Keratinocyte (primary cell): Measurements from ENCODE around the gene TPCN2. TPM values are rescaled to one million over a fixed set of nuclear protein-coding genes. Genes with fewer than 3 reads are reported as not detected.

ENCODE experiments used
- DNase-seq: peaks from one replicate; pipeline ENCODE4 v3.0.0-alpha.2; 2011; ENCODE audit warnings: low read depth, missing footprints, low spot score
- FAIRE-seq: peaks from 2 replicates; lab custom pipeline; 2011; peaks lifted over from hg19 to GRCh38; lab: Jason Lieb, UNC
- H2AFZ ChIP-seq: 2 replicates; pipeline ENCODE4 v1.6.0; 2012; ENCODE audit warnings: low read length, control low read depth, inconsistent platforms; ENCODE audit not compliant: control insufficient read depth
- H3K27ac ChIP-seq: 2 replicates; pipeline ENCODE4 v1.5.1; 2011; ENCODE audit warnings: low read length; ENCODE audit not compliant: control insufficient read depth, insufficient read depth
- H3K27me3 ChIP-seq: 3 replicates; pipeline ENCODE4 v1.6.0; 2011; ENCODE audit warnings: low read length; ENCODE audit not compliant: control insufficient read depth, insufficient read depth; ENCODE audit errors: extremely low read depth
- H3K36me3 ChIP-seq, 2 experiments: 2 replicates in 1 of 2; 3 replicates in 1 of 2; pipeline ENCODE4 v1.5.1; 2011; ENCODE audit warnings: low read length in 2 of 2, mild to moderate bottlenecking in 1 of 2; ENCODE audit not compliant: control insufficient read depth in 2 of 2, insufficient read depth in 2 of 2; ENCODE audit errors: extremely low read depth in 1 of 2
- H3K4me1 ChIP-seq: 3 replicates; pipeline ENCODE4 v1.5.1; 2011; ENCODE audit warnings: low read length; ENCODE audit not compliant: control insufficient read depth, insufficient read depth; ENCODE audit errors: extremely low read depth
- H3K4me2 ChIP-seq: 3 replicates; pipeline ENCODE4 v1.6.0; 2011; ENCODE audit warnings: low read depth, low read length; ENCODE audit not compliant: control insufficient read depth, insufficient read depth; ENCODE audit errors: extremely low read depth
- H3K4me3 ChIP-seq, 3 experiments: fragments of 200-600 bp in 1 of 3; sonication (generic) in 1 of 3; 2 replicates in 2 of 3; 3 replicates in 1 of 3; pipeline ENCODE4 v1.5.1; 2011 to 2016; ENCODE audit warnings: low read length in 3 of 3, mild to moderate bottlenecking in 3 of 3, control low read depth in 2 of 3, inconsistent platforms in 1 of 3, low read depth in 1 of 3, mixed read lengths in 1 of 3, mixed run types in 1 of 3, moderate library complexity in 1 of 3; ENCODE audit not compliant: control insufficient read depth in 2 of 3, insufficient read depth in 2 of 3; ENCODE audit errors: extremely low read depth in 1 of 3
- H3K79me2 ChIP-seq: 2 replicates; pipeline ENCODE4 v1.6.0; 2012; ENCODE audit warnings: low read length; ENCODE audit not compliant: control insufficient read depth, insufficient read depth
- H3K9ac ChIP-seq: 3 replicates; pipeline ENCODE4 v1.6.0; 2011; ENCODE audit warnings: low read length; ENCODE audit not compliant: control insufficient read depth, insufficient read depth; ENCODE audit errors: extremely low read depth
- H3K9me1 ChIP-seq: 3 replicates; pipeline ENCODE4 v1.6.0; 2011; ENCODE audit warnings: low read length; ENCODE audit not compliant: control insufficient read depth, insufficient read depth; ENCODE audit errors: extremely low read depth
- H3K9me3 ChIP-seq: 2 replicates; pipeline ENCODE4 v1.5.1; 2012; ENCODE audit warnings: low read depth, low read length; ENCODE audit not compliant: control insufficient read depth
- H4K20me1 ChIP-seq: 3 replicates; pipeline ENCODE4 v1.6.0; 2011; ENCODE audit warnings: low read length; ENCODE audit not compliant: control insufficient read depth, insufficient read depth; ENCODE audit errors: extremely low read depth
- CTCF ChIP-seq, 3 experiments: IDR thresholded peaks in 1 of 3; conservative IDR thresholded peaks in 1 of 3; optimal IDR thresholded peaks in 1 of 3; 2 replicates in 2 of 3; 3 replicates in 1 of 3; pipeline versions ENCODE3 to v1.5.1; 2011; ENCODE audit warnings: low read length in 3 of 3, mild to moderate bottlenecking in 3 of 3, moderate library complexity in 2 of 3, control low read depth in 1 of 3, inconsistent platforms in 1 of 3; ENCODE audit not compliant: insufficient read depth in 2 of 3; ENCODE audit errors: extremely low read depth in 1 of 3
- EZH2 ChIP-seq: IDR thresholded peaks from one replicate; pipeline ENCODE4 v1.6.1; 2012; ENCODE audit warnings: inconsistent platforms, mild to moderate bottlenecking, low read length, moderate library complexity
- dilution Hi-C: fragments of 300-500 bp; cut with MboI; formaldehyde crosslinking; loops from one replicate; pipeline ENCODE4 v1.7.0; 2020; ENCODE audit warnings: low sequenced_read_pairs; ENCODE audit not compliant: extremely low pct_ligation_motif_present
- polyA plus RNA-seq, 5 experiments: library from polyadenylated mRNA; depleted of rRNA in 3 of 5; stranded (reverse) in 3 of 5; stranded (forward) in 1 of 5; unstranded in 1 of 5; fragments of >200 nt; gene quantifications; 1 replicate in 1 of 5; 2 replicates in 3 of 5; 3 replicates in 1 of 5; pipeline versions ENCODE4 v1.2.1 to v1.2.3, GENCODE V29; 2011 to 2012; ENCODE audit warnings: missing spikeins in 2 of 5, low read depth in 1 of 5, low replicate concordance in 1 of 5

The TPCN2 gene
- polyA plus RNA-seq, 1 donor (not counting 4 experiments of a cell fraction or from before 2014, with no cell fraction given): 7.7 TPM

- FAIRE-seq: no peak
- dilution Hi-C loops: no loop called here
Observed at GRCh38 chr11:69024509-69024908, 24.2 kb upstream of the TPCN2 start.

GRCh38 chr11:69027704-69028372, 20.9 kb upstream of the TPCN2 start:
- H3K4me3 ChIP-seq: no peak overlapping the region
- H3K27me3 ChIP-seq: no peaks in the 10 kb centered on the region
- H3K27ac ChIP-seq: no peak overlapping the region
- no peaks in the 10 kb centered on the region for H3K9me3 ChIP-seq
- H3K79me2 ChIP-seq: no peaks in the 10 kb centered on the region
- TF ChIP-seq EZH2 (no peak), CTCF (optimal IDR thresholded peaks at IDR 0.05 in 1 of 3, IDR thresholded peaks at IDR 0.05 in 1 of 3, conservative IDR thresholded peaks at IDR 0.05 in 1 of 3; ENCODE audit: extremely low read depth in 1 of 3, insufficient read depth in 2 of 3, low read length in 3 of 3) (no peak)
- no peak overlapping the region for H3K4me2 ChIP-seq
- no peaks in the 10 kb centered on the region for H3K4me1 ChIP-seq
- H3K36me3 ChIP-seq: no peaks in the 10 kb centered on the region
- H4K20me1 ChIP-seq: no peaks in the 10 kb centered on the region
- DNase-seq: no peak
- H3K9me1 ChIP-seq: no peaks in the 10 kb centered on the region
- dilution Hi-C loops: no loop called here
- no peak for FAIRE-seq
- no peak overlapping the region for H3K9ac ChIP-seq
- H2AFZ ChIP-seq: no peak overlapping the region

More at GRCh38 chr11:69024509-69024908, 24.2 kb upstream of the TPCN2 start:
- Histone ChIP-seq H3K27ac (no peak overlapping the region), H3K9me3 (no peaks in the 10 kb centered on the region), H3K4me3 (no peak overlapping the region), H3K9me1 (no peaks in the 10 kb centered on the region), H4K20me1 (no peaks in the 10 kb centered on the region), H3K36me3 (no peaks in the 10 kb centered on the region), H2AFZ (no peak overlapping the region), H3K9ac (no peak overlapping the region), H3K4me2 (no peak overlapping the region), H3K4me1 (no peaks in the 10 kb centered on the region), H3K79me2 (no peaks in the 10 kb centered on the region), H3K27me3 (peaks cover under 1% of the 10 kb centered on the region)
- no peak for TF ChIP-seq CTCF (optimal IDR thresholded peaks at IDR 0.05 in 1 of 3, IDR thresholded peaks at IDR 0.05 in 1 of 3, conservative IDR thresholded peaks at IDR 0.05 in 1 of 3; ENCODE audit: extremely low read depth in 1 of 3, insufficient read depth in 2 of 3, low read length in 3 of 3)
- DNase-seq: no peak
